Esophagus mucosa (tissue), 1 donor: ENCODE results near the gene RPS21. TPM values are rescaled to one million over a fixed set of nuclear protein-coding genes. Genes with fewer than 3 reads are reported as not detected.

ENCODE experiments used
- ATAC-seq: fragments of 200-7000 bp; cut with Tn5 transposase; one replicate; pipeline ENCODE4 v1.9.1; 2020
- total RNA-seq: library from RNA; stranded (reverse); gene quantifications from one replicate; pipeline ENCODE4 v1.2.4, GENCODE V29; 2023
- donor health status: DM: yes; HTN: yes; CAD: no.

The RPS21 gene
- 1,745 TPM for total RNA-seq

DNA sequence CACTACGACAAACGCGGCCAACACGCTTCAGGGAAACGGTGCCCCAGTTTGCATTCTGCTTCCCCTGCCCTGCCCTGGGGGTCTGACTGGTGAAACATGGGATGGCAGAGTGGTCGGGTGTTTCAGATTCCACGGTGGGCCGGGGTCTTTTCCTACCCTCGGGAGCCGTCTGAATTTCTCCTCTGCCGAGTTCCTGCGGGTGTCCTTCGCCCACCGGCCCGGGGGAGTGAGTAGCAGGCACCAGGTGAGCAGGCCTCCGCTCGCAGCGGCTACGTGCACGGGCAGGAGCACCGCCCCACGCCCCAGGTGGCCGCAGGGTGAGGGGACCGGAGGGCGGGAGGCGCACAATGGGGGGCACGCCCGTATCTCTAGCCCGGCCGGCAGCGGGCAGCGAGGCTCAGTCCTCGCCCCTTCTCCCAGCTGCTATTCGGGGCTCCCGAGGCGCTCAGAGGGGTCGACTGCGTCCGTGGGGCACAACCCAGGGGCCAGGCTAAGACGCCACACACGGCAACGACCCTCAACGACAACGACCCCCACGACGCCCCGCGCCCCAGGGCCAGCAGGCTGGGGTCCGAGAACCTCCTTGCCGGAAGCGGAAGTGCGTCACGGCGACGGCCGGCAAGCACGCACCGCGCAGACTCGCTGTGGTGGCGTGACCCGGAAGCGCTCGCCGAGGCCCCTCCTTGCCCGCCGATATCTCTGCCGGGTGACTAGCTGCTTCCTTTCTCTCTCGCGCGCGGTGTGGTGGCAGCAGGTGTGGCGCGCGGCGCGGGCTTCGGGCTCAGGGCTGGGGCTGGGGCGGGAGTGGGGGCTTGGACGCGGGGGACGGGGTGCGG, at the start of gene RPS21:
Gene RPS21, plus strand, starts transcription at position 721 of the 836 bp plus-strand sequence. CDS start 236 bp downstream, outside the sequence.
- ATAC-seq = peak; percentile 91

DNA sequence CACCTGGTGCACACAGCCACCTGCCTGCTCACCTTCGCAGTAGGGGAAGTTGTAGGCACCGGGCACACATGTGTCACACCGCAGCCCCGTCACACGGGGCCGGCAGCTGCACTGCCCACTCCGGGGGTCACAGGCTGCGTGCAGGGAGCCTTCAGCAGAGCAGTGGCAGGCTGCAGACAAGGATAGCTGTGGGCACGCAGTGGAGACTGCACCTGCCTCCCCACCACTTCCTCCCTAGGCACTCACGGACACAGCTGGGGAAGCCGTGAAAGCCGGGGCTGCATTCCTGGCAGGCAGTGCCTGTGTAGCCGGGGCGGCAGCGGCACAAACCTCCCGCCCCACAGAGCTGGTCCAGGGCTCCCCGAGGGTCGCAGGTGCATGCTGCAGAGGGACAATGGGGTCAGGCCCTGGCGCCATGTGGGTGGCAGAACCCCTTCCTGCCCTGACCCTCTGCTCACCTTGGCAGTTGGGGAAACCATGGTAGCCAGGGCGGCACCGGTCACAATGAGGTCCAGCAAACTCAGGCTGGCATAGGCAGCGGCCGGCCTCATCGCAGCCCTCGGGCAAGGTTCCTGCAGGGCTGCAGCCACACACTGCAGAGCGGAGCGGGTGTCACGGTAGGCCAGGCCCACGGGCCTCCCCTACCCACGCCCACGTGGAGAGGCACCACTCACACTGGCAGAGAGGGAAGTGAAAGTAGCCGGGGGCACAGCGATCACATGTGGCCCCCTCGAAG, 49.2 kb upstream of the RPS21 start:
- peak; percentile 47 for ATAC-seq

DNA sequence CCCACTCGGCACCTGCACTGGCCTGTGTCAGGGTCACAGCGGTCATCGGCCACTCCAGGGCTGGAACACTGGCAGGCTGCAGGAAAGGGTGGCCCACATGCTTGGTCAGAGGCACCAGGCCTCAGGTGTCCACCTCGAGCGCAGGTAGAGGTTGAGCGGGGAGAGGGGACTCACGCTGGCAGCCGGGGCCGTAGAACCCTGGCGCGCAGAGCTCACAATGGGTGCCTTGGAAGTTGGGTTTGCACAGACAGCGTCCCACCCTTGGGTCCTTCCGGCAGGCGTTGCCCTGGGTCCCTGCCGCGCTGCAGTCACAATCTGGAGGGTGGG, 48.6 kb upstream of the RPS21 start:
- ATAC-seq = no peak

GRCh38 chr20:62339647-62340062, 47.2 kb upstream of the RPS21 start:
- ATAC-seq = no peak

DNA sequence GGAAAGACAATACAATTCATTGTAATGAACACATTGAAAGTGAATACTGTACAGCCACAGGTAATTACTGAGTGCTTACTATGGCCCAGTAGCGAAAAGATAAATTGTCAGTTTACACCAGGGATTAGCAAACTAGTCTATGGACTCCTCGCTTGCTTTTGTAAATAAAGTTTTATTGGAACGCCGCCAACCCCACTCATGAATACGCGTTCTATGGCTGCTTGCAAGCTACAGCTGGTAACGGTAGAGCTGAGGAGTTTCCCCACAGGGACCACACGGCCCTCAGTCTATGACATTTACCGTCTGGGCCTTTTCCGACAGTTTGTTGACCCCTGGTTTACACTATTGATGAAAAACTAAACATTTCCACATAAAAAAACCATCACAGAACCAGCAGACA, 44.0 kb upstream of the RPS21 start:
- no peak for ATAC-seq

DNA sequence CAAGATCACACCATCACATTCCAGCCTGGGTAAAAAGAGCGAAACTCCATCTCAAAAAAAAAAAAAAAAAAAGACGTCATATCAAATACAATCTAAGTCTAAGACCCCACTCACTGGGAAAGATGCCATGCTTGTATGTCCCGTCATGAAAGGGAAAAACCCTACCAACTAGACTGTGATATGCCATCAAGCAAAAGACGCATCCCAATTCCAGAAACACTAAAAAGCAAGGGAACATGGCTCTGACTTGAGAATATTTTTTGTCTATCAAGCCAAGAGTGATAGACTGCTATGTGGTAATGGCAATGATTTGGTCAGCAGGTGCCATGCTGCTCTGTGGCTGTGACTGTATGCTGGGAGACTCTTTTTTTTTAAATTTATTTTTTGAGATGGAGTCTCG, 42.8 kb upstream of the RPS21 start:
- no peak for ATAC-seq

DNA sequence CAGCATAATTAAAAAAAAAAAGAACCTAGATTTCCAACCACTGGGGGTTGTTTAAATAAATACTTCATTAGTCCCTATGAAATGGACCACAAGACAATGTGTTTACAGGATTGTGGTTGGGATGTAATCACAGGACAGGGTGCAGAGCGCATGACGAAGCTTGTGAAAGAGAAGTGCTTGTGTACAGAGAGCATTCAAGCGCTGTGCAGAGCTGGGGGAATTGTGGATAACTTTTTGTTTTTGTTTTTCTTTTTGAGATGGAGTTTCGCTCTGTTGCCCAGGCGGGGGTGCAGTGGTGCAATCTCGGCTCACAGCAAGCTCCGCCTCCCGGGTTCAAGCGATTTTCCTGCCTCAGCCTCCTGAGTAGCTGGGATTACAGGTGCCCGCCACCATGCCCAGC, 42.1 kb upstream of the RPS21 start:
- ATAC-seq = no peak

- no peak for ATAC-seq
Observed at GRCh38 chr20:62345681-62346370, 41.1 kb upstream of the RPS21 start.

GRCh38 chr20:62346398-62347150, 40.3 kb upstream of the RPS21 start:
- ATAC-seq = no peak

DNA sequence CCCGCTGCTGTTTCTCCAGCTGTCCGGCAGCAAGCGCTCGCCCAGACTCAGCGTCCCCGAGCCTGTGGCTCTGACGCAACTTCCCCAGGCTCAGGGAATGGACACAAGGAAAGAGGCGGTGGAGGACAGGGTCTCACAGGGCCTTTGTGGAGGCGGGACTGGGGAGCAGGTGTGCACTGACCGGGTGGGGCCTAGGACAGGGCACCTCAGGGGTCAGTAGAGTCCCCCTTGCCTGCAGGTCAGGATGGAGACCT, 39.8 kb upstream of the RPS21 start:
- ATAC-seq = no peak

DNA sequence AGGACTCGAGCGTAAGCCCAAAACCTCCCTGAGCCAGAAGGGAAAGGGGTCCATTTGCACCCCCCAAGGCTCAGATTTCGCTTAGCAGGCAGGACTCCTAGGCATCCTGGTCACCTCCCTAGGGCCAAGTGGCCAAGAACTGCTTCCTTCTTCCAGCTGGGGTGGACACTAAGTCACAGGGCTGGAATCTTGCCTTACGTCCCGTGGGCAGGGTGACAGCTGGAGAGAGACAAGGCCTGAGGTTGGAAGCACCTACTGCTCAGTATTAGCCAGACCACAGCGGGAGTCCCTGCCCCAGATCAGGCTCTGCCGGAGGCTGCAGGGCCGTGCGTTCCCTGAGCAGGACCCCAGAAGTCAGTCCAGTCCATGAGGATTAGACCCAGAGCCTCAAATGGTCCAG, 39.5 kb upstream of the RPS21 start:
- no peak for ATAC-seq

DNA sequence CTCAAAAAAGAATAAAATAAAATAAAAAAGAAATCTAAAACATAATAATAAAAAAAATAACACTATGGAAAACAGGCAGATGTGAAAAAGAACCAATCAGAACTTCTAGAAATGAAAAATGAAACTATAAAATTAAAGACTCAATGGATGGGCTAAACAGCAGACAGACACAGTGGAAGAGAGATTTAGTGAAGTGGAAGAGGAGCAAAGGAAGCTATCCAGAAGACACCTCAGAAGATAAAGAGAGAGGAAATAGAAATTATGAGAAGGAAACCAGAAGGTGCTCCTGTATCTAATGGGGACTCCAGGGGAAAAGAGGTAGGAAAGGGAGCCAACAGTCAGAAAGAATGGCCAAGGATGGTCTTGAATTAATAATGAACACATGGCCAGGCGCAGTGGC, 38.3 kb upstream of the RPS21 start:
- ATAC-seq = no peak

DNA sequence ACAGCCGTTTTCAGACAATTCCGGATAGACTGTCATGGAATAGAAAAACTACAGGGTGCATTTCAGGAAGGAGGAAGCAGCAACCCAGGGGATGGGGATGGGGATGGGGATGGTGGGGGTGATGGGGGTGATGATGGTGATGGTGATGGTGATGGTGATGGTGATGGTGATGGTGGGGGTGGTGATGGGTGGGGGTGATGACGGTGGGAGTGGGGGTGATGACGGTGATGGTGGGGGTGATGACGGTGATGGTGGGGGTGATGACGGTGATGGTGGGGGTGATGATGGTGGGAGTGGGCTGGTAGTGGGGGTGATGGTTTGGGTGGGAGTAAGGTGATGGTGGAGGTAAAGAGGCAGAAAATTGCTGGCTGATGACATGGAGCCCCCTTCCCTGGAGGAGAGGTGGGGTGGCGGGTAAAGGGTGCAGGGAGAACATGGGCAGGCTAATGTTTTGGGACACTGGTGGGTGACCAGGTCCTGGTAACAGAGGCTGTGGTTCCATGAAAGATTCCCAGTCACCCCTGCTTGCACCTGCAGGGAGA, 37.3 kb upstream of the RPS21 start:
- ATAC-seq = no peak

- peak; percentile 90 for ATAC-seq
Observed at GRCh38 chr20:62350098-62350628, 36.7 kb upstream of the RPS21 start.

- ATAC-seq = peak; percentile 67
Observed at GRCh38 chr20:62350629-62351422, 36.1 kb upstream of the RPS21 start.

DNA sequence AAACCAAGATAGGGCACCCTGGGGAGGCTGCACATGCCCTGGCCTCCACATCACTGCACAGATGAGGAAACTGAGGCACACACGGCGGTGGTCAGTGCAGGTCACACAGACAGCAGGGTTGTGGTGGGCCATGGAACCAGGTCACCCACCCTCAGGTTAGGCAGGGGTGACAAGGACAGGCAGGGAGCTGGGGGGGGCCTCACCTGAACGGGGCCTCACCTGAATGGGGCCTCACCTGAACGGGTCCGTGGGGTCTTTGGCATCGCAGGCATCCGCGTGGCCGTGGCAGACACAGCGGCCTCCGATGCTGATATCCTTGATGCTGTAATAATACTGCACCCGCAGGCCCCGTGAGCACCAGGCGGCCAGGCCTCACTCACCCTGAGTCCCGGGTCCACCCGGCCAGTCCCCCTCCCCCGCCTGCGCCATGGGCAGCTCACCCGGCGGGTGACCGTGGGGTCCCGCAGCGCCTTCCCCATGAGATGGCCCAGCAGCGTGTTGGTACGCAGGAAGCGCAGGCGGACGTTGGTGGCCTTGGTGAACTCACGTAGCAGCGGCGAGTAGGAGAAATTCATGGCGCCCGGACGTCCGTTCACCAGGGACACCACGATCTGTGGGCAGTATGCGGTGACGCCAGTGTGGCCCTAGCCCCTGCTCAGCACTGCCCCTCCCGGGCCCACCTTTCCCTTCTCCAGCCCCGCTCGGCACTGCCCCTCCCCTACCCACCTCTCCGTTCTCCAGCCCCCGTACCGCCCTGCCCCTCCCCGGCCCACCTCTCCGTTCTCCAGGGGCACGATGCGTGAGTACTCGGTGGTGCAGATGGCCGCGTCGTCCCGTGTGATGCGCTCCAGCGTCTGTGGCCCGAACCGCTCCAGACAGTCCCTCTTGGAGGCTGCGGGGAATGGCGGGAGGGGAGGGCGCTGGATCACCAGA, 35.2 kb upstream of the RPS21 start:
- no peak for ATAC-seq

DNA sequence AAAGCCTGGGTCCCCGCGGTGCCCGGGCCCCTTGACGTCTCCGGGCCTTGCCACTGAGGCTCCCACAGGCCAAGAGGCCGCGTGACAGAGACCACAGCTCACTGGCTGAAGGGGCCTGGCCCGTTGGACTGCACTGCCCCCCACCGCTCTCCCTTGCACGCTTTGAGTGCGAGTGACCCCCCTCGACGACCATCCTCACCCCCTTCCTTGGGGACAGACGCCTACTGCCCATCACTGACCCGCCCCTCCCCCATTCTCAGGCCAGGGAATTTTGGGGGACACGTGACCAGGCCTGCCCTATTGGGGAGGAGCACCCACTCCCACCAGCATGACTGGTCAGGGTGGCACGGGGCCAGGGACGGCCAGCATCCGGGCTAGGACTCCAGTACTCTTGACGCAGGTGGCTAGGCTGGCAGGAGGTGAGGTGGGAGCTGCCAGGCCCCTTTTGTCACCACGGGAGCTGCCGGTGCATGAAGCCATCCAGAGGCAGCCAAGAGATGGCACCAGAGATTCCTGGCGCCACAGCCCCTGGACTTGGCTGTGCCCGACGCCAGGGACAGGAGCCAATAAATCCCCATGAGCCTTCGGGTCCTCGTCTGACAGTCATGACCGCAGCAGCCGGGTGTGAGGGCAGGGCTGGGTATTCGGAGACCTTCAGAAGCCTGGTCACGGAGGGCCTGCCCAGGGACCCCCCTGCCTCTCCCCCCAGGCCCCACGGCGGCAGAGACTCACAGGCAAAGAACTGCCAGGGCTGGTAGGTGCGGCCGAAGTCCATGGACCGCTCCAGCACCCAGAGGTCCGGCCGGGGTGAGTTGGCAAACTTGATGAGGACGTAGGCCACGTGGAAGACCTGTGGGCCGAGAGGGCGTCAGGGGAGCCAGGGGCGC, 34.3 kb upstream of the RPS21 start:
- no peak for ATAC-seq

DNA sequence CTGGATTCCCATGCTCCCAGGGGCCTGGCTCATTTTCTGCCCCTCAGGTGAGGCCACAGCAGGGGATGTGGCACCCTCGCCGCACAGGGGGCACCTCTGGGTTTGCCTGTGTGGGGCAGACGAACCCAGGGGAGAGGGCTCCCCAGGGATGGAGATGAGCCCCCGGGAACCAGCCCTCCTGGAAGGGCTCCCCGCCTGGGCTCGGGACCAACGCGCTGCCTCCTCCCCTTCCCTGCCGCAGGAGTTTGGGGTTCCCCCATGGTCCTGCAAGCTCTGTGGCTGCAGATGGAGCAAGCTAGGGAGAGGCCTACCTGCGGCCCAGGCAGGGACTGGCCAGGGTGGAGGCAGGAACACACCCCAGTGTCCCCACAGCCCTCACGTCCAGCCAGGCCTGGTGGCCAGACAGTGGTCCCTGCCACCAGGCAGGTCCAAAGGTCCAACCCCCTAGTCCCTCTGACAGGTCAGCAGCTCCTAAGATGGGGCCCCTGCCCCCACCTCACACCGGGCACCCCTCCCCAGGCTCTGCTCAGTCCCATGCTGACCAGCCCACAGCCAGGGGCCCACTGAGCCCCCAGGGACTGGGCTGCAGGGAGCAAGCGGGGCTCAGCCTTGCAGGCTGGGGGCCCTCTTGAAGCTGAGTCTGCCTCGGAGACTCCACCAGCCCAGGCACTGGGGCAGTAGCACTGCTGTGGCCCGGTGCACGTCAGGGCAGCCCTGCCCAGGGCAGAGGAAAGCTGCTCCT, 33.4 kb upstream of the RPS21 start:
- ATAC-seq = no peak
